Naive thymus-derived CD4-positive, alpha-beta T cell (primary cell): Measurements from ENCODE around the gene CDKAL1. TPM values are rescaled to one million over a fixed set of nuclear protein-coding genes. Genes with fewer than 3 reads are reported as not detected.

Experiments used
- ATAC-seq: fragments of 150-1000 bp; cut with Tn5 transposase; 2 replicates; pipeline ENCODE4 v1.10.0; 2021; ENCODE audit warnings: mild to moderate bottlenecking, moderate library complexity
- CTCF ChIA-PET: fragments of 350-600 bp; sonication (Branson Sonifier 250); formaldehyde crosslinking; loops from one replicate; lab custom pipeline; 2021; ENCODE audit warnings: antibody characterized with exemption; lab: Charles Lee
- POLR2A ChIA-PET: fragments of 350-600 bp; sonication (Branson Sonifier 250); formaldehyde crosslinking; loops from one replicate; lab custom pipeline; 2021; ENCODE audit warnings: antibody characterized with exemption, inconsistent platforms; lab: Charles Lee
- DNase-seq, 9 donors: peaks; one replicate each; pipeline versions ENCODE4 v3.0.0 to v3.0.0-alpha.2; 2020 to 2022; ENCODE audit warnings: mixed read lengths in 1 of 9
- H3K27ac ChIP-seq: one replicate; pipeline ENCODE4 v1.7.0; 2013; ENCODE audit warnings: mild to moderate bottlenecking, low read depth, low read length, moderate library complexity
- H3K27me3 ChIP-seq, 2 donors: one replicate each; pipeline ENCODE4 v1.7.0; 2013; ENCODE audit warnings: low read length in 2 of 2, mild to moderate bottlenecking in 2 of 2, moderate library complexity in 2 of 2; ENCODE audit not compliant: control insufficient read depth in 2 of 2, insufficient read depth in 2 of 2
- H3K36me3 ChIP-seq, 3 experiments: 1 replicate in 2 of 3; 2 replicates in 1 of 3; pipeline ENCODE4 v1.7.0; 2013; ENCODE audit warnings: low read length in 3 of 3, mild to moderate bottlenecking in 3 of 3, moderate library complexity in 1 of 3; ENCODE audit not compliant: insufficient read depth in 3 of 3, control insufficient read depth in 2 of 3
- H3K4me1 ChIP-seq, 2 donors: one replicate each; pipeline ENCODE4 v1.7.0; 2013; ENCODE audit warnings: low read length in 2 of 2, mild to moderate bottlenecking in 2 of 2, moderate library complexity in 1 of 2; ENCODE audit not compliant: control insufficient read depth in 2 of 2, insufficient read depth in 2 of 2
- H3K4me3 ChIP-seq: 2 replicates; pipeline ENCODE4 v1.7.0; 2013; ENCODE audit warnings: mild to moderate bottlenecking, low read length
- H3K9me3 ChIP-seq, 3 experiments: 1 replicate in 2 of 3; 2 replicates in 1 of 3; pipeline ENCODE4 v1.7.0; 2013; ENCODE audit warnings: low read length in 3 of 3; ENCODE audit not compliant: control insufficient read depth in 2 of 3
- H3K27ac Mint-ChIP-seq, 9 donors: one replicate each; pipeline ENCODE4 v1.8.0; 2020 to 2022; ENCODE audit warnings: mixed read lengths in 9 of 9, mild to moderate bottlenecking in 8 of 9, moderate library complexity in 5 of 9, inconsistent platforms in 2 of 9
- H3K27me3 Mint-ChIP-seq, 5 donors: one replicate each; pipeline ENCODE4 v1.8.0; 2021 to 2022; ENCODE audit warnings: mixed read lengths in 5 of 5, mild to moderate bottlenecking in 1 of 5
- H3K36me3 Mint-ChIP-seq, 5 donors: one replicate each; pipeline ENCODE4 v1.8.0; 2020 to 2022; ENCODE audit warnings: mixed read lengths in 5 of 5, mild to moderate bottlenecking in 3 of 5, inconsistent platforms in 1 of 5
- H3K4me1 Mint-ChIP-seq, 7 donors: one replicate each; pipeline ENCODE4 v1.8.0; 2020 to 2022; ENCODE audit warnings: mixed read lengths in 7 of 7, mild to moderate bottlenecking in 3 of 7, inconsistent platforms in 1 of 7
- H3K4me3 Mint-ChIP-seq, 10 donors: one replicate each; pipeline ENCODE4 v1.8.0; 2020 to 2022; ENCODE audit warnings: mild to moderate bottlenecking in 10 of 10, mixed read lengths in 10 of 10, moderate library complexity in 6 of 10, inconsistent platforms in 2 of 10
- H3K9me3 Mint-ChIP-seq, 11 donors: one replicate each; pipeline ENCODE4 v1.8.0; 2020 to 2022; ENCODE audit warnings: mixed read lengths in 11 of 11, mild to moderate bottlenecking in 4 of 11, inconsistent platforms in 1 of 11, moderate library complexity in 1 of 11
- intact Hi-C, 2 donors: fragments of 100-400 bp; cut with micrococcal nuclease; formaldehyde crosslinking; loops; one replicate each; pipeline ENCODE4 v1.15.1; 2023
- polyA plus RNA-seq, 2 donors: library from polyadenylated mRNA; unstranded; fragments of 300-500 nt; fragmentation: Illumina TruSeq; gene quantifications; one replicate each; pipeline ENCODE4 v1.2.3, GENCODE V29; 2021
- total RNA-seq, 6 experiments: library from RNA in 5 of 6; stranded (reverse) in 5 of 6; gene quantifications; 1 replicate in 5 of 6; 2 replicates in 1 of 6; pipeline ENCODE4 v1.2.3 and lab custom pipeline; 2021 to 2026

Gene CDKAL1
- total and polyA plus RNA-seq, 7 experiments from 2014 or later: 23.6 to 35.8 (median 29.8) TPM

DNA sequence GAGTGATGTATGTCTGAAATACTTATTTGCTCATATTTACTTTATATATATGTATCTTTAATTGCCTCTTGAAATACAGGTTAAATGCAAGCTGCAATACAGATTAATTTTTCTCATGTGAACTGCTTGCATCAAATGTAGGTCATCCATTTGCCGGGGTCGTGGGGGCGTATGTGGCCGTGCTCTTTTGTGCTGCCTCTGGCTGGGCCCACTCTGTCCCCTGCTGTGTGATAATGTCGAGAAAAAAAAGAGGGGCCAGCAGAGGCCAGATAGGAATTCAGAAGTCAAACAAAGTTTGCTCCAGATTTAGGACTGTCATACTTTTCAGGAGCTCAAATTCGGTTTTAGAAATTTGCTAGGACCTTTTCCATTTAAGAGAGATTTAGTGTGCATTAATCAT lies 599.6 kb downstream of the CDKAL1 start:
- Histone ChIP-seq H3K27me3 (no peaks in the 10 kb centered on the region), H3K4me3 (no peak overlapping the region), H3K27ac (no peak overlapping the region), H3K4me1 (no peaks in the 10 kb centered on the region), H3K36me3 (no peaks in the 10 kb centered on the region), H3K9me3 (no peaks in the 10 kb centered on the region)
- Mint-ChIP-seq H3K36me3 (peaks cover 0 to 24% (median 13%) of the 10 kb centered on the region in 5 donors), H3K4me3 (no peak overlapping the region), H3K27me3 (no peaks in the 10 kb centered on the region), H3K27ac (no peak overlapping the region), H3K4me1 (no peaks in the 10 kb centered on the region), H3K9me3 (no peaks in the 10 kb centered on the region)
- ChIA-PET POLR2A (no interaction called here), CTCF (no interaction called here)
- intact Hi-C loops: no loop called here
- DNase-seq: no peak
- no peak for ATAC-seq

DNA sequence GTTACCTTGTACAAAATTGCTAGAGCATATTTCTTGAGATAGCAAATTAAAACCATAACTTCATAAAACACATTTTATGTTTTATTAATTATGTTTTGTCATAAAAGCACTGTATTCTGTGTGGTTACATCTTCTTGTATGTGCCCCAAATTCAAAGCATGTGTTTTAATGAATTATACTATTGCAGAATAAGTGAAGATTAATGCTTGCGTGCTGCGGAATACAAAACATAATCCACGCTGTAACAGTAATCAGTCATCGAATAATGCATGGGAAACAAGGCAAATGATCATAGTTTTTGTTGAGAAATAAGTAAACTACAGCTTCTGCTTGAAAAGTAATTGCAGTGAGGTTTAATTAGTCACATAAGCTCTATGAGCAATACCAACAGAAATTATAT lies 600.1 kb downstream of the CDKAL1 start:
- H3K4me1 ChIP-seq: no peaks in the 10 kb centered on the region
- CTCF ChIA-PET: no interaction called here
- H3K4me3 ChIP-seq: no peak overlapping the region
- Mint-ChIP-seq H3K4me3 (no peak overlapping the region), H3K27me3 (no peaks in the 10 kb centered on the region), H3K4me1 (no peaks in the 10 kb centered on the region), H3K9me3 (no peaks in the 10 kb centered on the region), H3K27ac (no peak overlapping the region), H3K36me3 (peaks cover 0 to 29% (median 17%) of the 10 kb centered on the region in 5 donors)
- H3K9me3 ChIP-seq: no peaks in the 10 kb centered on the region
- H3K27ac ChIP-seq: no peak overlapping the region
- no peaks in the 10 kb centered on the region for H3K36me3 ChIP-seq
- ATAC-seq (no peak), DNase-seq (no peak)
- intact Hi-C loops: no loop called here
- no peaks in the 10 kb centered on the region for H3K27me3 ChIP-seq
- POLR2A ChIA-PET: no interaction called here

DNA sequence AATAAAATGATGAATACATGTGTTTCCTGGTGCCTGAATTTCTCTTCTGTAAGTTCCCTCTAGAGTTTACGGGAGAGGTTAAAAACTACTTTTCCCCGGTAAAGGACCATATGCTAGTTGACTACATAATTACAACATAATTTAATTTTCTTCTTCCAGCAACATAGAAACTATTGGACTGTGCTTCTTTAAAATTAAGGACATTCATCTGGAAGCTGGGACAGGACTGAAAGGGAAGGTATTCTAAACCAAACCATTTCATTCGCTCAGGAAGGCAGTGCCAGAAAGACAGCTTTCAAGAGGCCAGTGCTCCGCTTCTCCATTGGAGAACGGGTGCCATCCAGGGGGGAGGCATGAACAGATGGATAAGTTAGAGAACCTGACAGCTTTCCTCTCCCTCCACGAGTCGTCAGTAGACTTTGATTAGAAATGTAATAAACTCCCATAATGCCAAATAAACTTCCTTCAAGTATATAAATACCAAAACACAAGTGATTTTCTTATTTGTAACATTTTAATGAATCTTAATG lies 601.3 kb downstream of the CDKAL1 start:
- Histone ChIP-seq H3K4me3 (no peak overlapping the region), H3K4me1 (no peaks in the 10 kb centered on the region), H3K27me3 (no peaks in the 10 kb centered on the region), H3K27ac (no peak overlapping the region), H3K36me3 (no peaks in the 10 kb centered on the region), H3K9me3 (no peaks in the 10 kb centered on the region)
- H3K4me3 Mint-ChIP-seq: no peak overlapping the region
- peaks cover 1 to 40% (median 26%) of the 10 kb centered on the region in 5 donors for H3K36me3 Mint-ChIP-seq
- ChIA-PET POLR2A (no interaction called here), CTCF (no interaction called here)
- no peak for ATAC-seq
- peaks cover 0 to 5% (median 0%) of the 10 kb centered on the region in 7 donors for H3K4me1 Mint-ChIP-seq
- intact Hi-C loops: no loop called here
- no peaks in the 10 kb centered on the region for H3K9me3 Mint-ChIP-seq
- H3K27me3 Mint-ChIP-seq: no peaks in the 10 kb centered on the region
- H3K27ac Mint-ChIP-seq: no peak overlapping the region
- DNase-seq: no peak

- no peaks in the 10 kb centered on the region for H3K9me3 ChIP-seq
- H3K27me3 ChIP-seq: no peaks in the 10 kb centered on the region
- H3K27ac ChIP-seq: no peak overlapping the region
- H3K27me3 Mint-ChIP-seq: no peaks in the 10 kb centered on the region
- DNase-seq (no peak), ATAC-seq (no peak)
- ChIA-PET POLR2A (no interaction called here), CTCF (no interaction called here)
- no peaks in the 10 kb centered on the region for H3K36me3 ChIP-seq
- H3K36me3 Mint-ChIP-seq: peaks cover 11 to 58% (median 38%) of the 10 kb centered on the region in 5 donors
- no peaks in the 10 kb centered on the region for H3K9me3 Mint-ChIP-seq
- intact Hi-C loops: no loop called here
- H3K4me3 Mint-ChIP-seq: no peak overlapping the region
- H3K27ac Mint-ChIP-seq: no peak overlapping the region
- H3K4me1 Mint-ChIP-seq: peaks cover 0 to 5% (median 0%) of the 10 kb centered on the region in 7 donors
- no peak overlapping the region for H3K4me3 ChIP-seq
- no peaks in the 10 kb centered on the region for H3K4me1 ChIP-seq
These were observed 603.6 kb downstream of the CDKAL1 start for GRCh38 chr6:21137700-21138335.

DNA sequence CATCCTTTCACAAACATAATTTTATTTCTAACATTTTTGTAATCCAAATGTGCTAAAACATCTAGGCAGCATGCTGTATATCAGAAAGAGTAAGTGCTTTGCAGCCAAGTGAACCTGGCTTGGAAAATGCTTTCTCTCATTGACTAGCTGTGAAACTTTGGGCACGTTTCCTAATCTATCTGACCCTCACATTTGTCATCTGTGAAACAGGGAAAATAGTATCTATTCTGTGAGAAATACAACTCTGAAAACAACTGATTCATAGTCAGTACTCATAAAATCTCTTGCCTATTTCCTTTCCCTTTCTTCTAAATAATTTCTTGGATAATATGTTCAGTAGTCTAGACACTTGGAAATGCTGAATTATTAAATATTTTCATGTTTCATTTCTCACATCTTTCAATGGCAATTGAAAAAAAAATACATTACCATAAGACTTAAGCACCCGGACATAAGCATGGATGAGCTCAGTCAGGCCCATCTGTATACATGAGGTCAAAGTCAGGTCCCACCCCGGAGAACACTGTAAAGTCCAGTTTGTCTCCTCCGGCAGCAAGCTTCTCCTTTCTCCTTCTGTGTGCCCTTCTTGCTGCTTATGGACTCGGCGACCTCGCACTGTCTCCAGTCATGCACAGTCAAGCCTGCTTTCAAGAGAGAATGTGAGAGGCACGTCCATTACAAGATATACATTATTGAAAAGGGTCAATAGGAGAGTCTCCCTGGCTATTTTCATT lies 604.2 kb downstream of the CDKAL1 start:
- H3K4me1 ChIP-seq: no peaks in the 10 kb centered on the region
- intact Hi-C loops: no loop called here
- ATAC-seq (no peak), DNase-seq (no peak)
- H3K36me3 Mint-ChIP-seq: peaks cover 11 to 62% (median 42%) of the 10 kb centered on the region in 5 donors
- no peaks in the 10 kb centered on the region for H3K9me3 ChIP-seq
- H3K4me1 Mint-ChIP-seq: peaks cover 0 to 5% (median 0%) of the 10 kb centered on the region in 7 donors
- no peaks in the 10 kb centered on the region for H3K36me3 ChIP-seq
- no peak overlapping the region for H3K4me3 Mint-ChIP-seq
- no peak overlapping the region for H3K27ac ChIP-seq
- ChIA-PET POLR2A (no interaction called here), CTCF (interaction anchor here (0.7 kb wide), 1 partner anchor 1073 kb away, joined by 3 read pairs; no protein-coding TSS in a partner anchor)
- H3K27me3 ChIP-seq: no peaks in the 10 kb centered on the region
- H3K27me3 Mint-ChIP-seq: no peaks in the 10 kb centered on the region
- no peaks in the 10 kb centered on the region for H3K9me3 Mint-ChIP-seq
- H3K27ac Mint-ChIP-seq: no peak overlapping the region
- H3K4me3 ChIP-seq: no peak overlapping the region

DNA sequence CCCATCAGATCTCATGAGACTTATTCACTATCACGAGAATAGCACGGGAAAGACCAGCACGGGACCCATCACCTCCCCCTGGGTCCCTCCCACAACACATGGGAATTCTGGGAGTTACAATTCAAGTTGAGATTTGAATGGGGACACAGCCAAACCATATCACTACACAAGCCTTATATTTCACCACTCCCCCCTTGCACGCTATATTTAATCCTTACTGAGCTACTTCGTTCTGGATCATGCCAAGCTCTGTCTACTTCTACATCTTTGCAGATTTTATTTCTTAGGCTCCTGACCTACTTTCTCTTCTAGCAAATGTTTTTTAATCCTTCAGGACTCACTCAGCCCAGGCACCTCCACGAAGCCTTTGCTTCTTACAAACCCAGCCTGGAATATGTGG lies 606.7 kb downstream of the CDKAL1 start:
- POLR2A ChIA-PET: no interaction called here
- no peaks in the 10 kb centered on the region for H3K27me3 ChIP-seq
- ATAC-seq (no peak), DNase-seq (no peak)
- no peak overlapping the region for H3K27ac Mint-ChIP-seq
- no peaks in the 10 kb centered on the region for H3K27me3 Mint-ChIP-seq
- intact Hi-C loops: no loop called here
- H3K27ac ChIP-seq: no peak overlapping the region
- H3K36me3 ChIP-seq: no peaks in the 10 kb centered on the region
- no peak overlapping the region for H3K4me3 ChIP-seq
- no peaks in the 10 kb centered on the region for H3K4me1 ChIP-seq
- peaks cover 11 to 71% (median 39%) of the 10 kb centered on the region in 5 donors for H3K36me3 Mint-ChIP-seq
- H3K9me3 Mint-ChIP-seq: no peaks in the 10 kb centered on the region
- H3K4me3 Mint-ChIP-seq: no peak overlapping the region
- peaks cover 0 to 5% (median 0%) of the 10 kb centered on the region in 7 donors for H3K4me1 Mint-ChIP-seq
- no peaks in the 10 kb centered on the region for H3K9me3 ChIP-seq
- CTCF ChIA-PET: no interaction called here
